Neural progenitor cell (in vitro differentiated cells): ENCODE measurements around the gene ZBTB7B.

ENCODE experiments used
- CTCF ChIP-seq: fragments of 200-600 bp; sonication (generic); IDR thresholded peaks from 2 replicates; pipeline ENCODE4 v1.5.1; 2017; ENCODE audit warnings: antibody characterized with exemption, mild to moderate bottlenecking
- EZH2 ChIP-seq: fragments of 200-600 bp; sonication (generic); IDR thresholded peaks from 2 replicates; pipeline ENCODE4 v1.6.1; 2017; ENCODE audit warnings: antibody characterized with exemption, mild to moderate bottlenecking, moderate library complexity
- EZH2phosphoT487 ChIP-seq: fragments of 200-600 bp; sonication (generic); IDR thresholded peaks from 2 replicates; pipeline ENCODE4 v1.6.1; 2017; ENCODE audit warnings: antibody characterized with exemption

DNA sequence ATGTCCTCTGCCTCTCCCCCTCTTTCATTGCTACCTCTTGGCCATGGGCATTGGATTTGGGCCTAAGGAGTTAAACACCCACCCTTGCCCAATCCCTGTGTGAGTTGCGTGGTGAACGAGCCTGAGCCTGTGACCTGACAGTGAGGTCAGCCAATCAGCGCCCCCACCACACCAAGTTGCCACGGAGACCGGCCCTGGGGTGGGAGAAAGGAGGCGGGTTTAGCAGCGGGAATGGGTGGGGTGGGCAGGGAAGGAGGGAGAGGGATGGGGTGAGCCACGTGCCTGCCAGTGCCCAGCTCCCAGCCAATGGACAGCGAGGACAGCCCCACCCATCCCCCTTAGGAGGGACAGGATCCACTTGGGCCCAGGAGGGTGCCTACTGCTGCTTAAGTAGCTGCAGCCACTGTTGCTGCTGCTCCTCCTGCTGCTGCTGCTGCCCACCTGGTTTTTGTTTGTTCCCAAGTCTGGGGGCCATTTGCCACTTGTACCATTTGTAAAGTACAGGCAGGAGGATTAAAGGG lies 9.5 kb downstream of the ZBTB7B start:
- TF ChIP-seq EZH2 (no peak), CTCF (no peak), EZH2phosphoT487 (no peak)
